ENCODE data around the gene EIF4B. TPM values are rescaled to one million over a fixed set of nuclear protein-coding genes. Genes with fewer than 3 reads are reported as not detected.

The EIF4B gene
- total and polyA plus RNA-seq, 2 of the 13 experiments (the other 11 are each of a cell fraction or from before 2014, with no cell fraction given): 416 to 548 TPM

DNA sequence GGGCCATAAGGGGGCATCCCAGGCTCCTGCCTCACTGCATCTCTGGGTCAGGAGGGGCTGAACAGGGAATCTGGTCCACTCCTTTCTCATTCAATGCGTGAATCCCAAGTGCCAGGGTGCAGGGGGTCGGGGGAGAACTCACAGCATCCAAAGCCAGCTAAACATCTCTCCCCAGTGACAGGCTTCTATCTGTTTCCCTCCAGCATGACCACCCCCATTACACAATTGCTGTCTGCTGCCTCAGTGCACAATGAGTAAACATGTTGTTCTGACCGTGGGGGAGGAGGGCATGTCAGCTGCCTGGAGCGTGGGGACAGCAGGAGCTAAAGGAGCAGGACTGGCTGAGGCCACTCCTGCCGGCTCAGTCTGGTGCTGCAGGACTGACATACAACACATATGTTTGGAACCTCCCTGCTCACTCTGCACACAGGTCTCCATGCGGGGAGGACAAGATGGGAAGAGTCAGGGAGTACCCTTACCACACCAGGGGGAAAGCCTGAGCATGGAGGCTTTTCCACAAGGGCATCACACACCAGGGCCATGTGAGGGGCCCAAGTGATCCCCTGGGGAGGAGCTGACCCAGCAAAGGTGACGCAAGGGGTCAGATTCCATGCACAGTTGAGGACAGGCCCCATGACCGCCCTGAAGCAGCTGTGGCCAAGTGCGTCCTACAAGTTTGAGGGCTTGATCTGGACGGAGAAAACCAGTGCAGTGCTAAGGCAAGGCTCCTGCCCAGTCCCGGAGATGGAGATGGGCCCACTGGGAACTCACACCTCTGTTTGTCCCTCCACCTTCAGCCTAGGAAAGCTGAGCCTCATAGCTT, 45.0 kb downstream of the EIF4B start (continued):
- TF ChIP-seq NCOA1 (CRISPR knock-in tag; IDR thresholded peaks at IDR 0.05): peak; percentile 48; the same call in 1 of the 2 replicates
- TF ChIP-seq, protein P1, sequence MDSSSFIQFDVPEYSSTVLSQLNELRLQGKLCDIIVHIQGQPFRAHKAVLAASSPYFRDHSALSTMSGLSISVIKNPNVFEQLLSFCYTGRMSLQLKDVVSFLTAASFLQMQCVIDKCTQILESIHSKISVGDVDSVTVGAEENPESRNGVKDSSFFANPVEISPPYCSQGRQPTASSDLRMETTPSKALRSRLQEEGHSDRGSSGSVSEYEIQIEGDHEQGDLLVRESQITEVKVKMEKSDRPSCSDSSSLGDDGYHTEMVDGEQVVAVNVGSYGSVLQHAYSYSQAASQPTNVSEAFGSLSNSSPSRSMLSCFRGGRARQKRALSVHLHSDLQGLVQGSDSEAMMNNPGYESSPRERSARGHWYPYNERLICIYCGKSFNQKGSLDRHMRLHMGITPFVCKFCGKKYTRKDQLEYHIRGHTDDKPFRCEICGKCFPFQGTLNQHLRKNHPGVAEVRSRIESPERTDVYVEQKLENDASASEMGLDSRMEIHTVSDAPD (CRISPR knock-in tag; IDR thresholded peaks at IDR 0.05): peak; percentile 65; the same call in 1 of the 2 replicates
- no peak; the same call in 1 of the 2 replicates for TF ChIP-seq ZNF292 (CRISPR knock-in tag; IDR thresholded peaks at IDR 0.05; ENCODE audit: borderline replicate concordance, low read depth)
- TF ChIP-seq ZNF792 (CRISPR knock-in tag; IDR thresholded peaks at IDR 0.05): peak; percentile 94
- peak; percentile 97 for TF ChIP-seq ARNTL (CRISPR knock-in tag; IDR thresholded peaks at IDR 0.05)
- TF ChIP-seq ZKSCAN8 (CRISPR knock-in tag; IDR thresholded peaks at IDR 0.05; ENCODE audit: borderline replicate concordance): no peak
- TF ChIP-seq, protein P2, sequence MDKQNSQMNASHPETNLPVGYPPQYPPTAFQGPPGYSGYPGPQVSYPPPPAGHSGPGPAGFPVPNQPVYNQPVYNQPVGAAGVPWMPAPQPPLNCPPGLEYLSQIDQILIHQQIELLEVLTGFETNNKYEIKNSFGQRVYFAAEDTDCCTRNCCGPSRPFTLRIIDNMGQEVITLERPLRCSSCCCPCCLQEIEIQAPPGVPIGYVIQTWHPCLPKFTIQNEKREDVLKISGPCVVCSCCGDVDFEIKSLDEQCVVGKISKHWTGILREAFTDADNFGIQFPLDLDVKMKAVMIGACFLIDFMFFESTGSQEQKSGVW (CRISPR knock-in tag; IDR thresholded peaks at IDR 0.05; ENCODE audit: borderline replicate concordance): no peak
- no peak for TF ChIP-seq ZNF3 (CRISPR knock-in tag; IDR thresholded peaks at IDR 0.05)
- no peak for TF ChIP-seq ZFP36L2 (CRISPR knock-in tag; IDR thresholded peaks at IDR 0.05)
- no peak for TF ChIP-seq MAFF (IDR thresholded peaks at IDR 0.05; ENCODE audit: low read depth, low read length)
- TF ChIP-seq ZC3H4 (CRISPR knock-in tag; IDR thresholded peaks at IDR 0.05; ENCODE audit: borderline replicate concordance): peak; percentile 28; the same call in 1 of the 2 replicates
- TF ChIP-seq, protein P3, sequence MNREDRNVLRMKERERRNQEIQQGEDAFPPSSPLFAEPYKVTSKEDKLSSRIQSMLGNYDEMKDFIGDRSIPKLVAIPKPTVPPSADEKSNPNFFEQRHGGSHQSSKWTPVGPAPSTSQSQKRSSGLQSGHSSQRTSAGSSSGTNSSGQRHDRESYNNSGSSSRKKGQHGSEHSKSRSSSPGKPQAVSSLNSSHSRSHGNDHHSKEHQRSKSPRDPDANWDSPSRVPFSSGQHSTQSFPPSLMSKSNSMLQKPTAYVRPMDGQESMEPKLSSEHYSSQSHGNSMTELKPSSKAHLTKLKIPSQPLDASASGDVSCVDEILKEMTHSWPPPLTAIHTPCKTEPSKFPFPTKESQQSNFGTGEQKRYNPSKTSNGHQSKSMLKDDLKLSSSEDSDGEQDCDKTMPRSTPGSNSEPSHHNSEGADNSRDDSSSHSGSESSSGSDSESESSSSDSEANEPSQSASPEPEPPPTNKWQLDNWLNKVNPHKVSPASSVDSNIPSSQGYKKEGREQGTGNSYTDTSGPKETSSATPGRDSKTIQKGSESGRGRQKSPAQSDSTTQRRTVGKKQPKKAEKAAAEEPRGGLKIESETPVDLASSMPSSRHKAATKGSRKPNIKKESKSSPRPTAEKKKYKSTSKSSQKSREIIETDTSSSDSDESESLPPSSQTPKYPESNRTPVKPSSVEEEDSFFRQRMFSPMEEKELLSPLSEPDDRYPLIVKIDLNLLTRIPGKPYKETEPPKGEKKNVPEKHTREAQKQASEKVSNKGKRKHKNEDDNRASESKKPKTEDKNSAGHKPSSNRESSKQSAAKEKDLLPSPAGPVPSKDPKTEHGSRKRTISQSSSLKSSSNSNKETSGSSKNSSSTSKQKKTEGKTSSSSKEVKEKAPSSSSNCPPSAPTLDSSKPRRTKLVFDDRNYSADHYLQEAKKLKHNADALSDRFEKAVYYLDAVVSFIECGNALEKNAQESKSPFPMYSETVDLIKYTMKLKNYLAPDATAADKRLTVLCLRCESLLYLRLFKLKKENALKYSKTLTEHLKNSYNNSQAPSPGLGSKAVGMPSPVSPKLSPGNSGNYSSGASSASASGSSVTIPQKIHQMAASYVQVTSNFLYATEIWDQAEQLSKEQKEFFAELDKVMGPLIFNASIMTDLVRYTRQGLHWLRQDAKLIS (CRISPR knock-in tag; IDR thresholded peaks at IDR 0.05): no peak
- no peak for TF ChIP-seq CBX2 (IDR thresholded peaks at IDR 0.05; ENCODE audit: low read depth, low read length)
- TF ChIP-seq CBX2 (CRISPR knock-in tag; IDR thresholded peaks at IDR 0.05; ENCODE audit: low read depth): no peak
- no peak for TF ChIP-seq SMC3 (IDR thresholded peaks at IDR 0.05; ENCODE audit: low read length)
- no peak for TF ChIP-seq ZNF282 (IDR thresholded peaks at IDR 0.05; ENCODE audit: partially characterized antibody)
- peak; percentile 79; the same call in 1 of the 2 replicates for TF ChIP-seq KLF6 (CRISPR knock-in tag; IDR thresholded peaks at IDR 0.05)
- no peak for TF ChIP-seq SNRNP70 (IDR thresholded peaks at IDR 0.05; ENCODE audit: low read depth, low read length)
- no peak for TF ChIP-seq ZNF383 (CRISPR knock-in tag; IDR thresholded peaks at IDR 0.05; ENCODE audit: borderline replicate concordance)
- TF ChIP-seq, protein P4, sequence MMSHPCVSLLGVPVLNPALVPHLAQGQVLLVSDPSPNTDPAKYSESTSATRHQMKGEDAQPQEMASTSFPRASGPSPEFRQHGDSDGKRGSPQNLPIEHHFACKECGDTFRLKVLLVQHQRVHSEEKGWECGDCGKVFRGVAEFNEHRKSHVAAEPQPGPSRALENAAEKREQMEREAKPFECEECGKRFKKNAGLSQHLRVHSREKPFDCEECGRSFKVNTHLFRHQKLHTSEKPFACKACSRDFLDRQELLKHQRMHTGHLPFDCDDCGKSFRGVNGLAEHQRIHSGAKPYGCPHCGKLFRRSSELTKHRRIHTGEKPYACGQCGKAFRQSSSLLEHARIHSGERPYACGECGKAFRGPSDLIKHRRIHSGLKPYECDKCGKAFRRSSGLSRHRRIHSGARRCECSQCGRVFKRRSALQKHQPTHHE (CRISPR knock-in tag; IDR thresholded peaks at IDR 0.05; ENCODE audit: borderline replicate concordance): no peak
- peak; percentile 57; the same call in 1 of the 2 replicates for TF ChIP-seq ZNF564 (CRISPR knock-in tag; IDR thresholded peaks at IDR 0.05)
- TF ChIP-seq MLLT10 (CRISPR knock-in tag; IDR thresholded peaks at IDR 0.05): no peak
- TF ChIP-seq KAT7 (CRISPR knock-in tag; IDR thresholded peaks at IDR 0.05; ENCODE audit: borderline replicate concordance): no peak
